Activated naive CD8-positive, alpha-beta T cell treated with anti-CD3 and anti-CD28 coated beads, Interleukin-2, amount 10 ng/mL, durations not matched to agents 7 days and 5 days (primary cell): ENCODE data around the gene KCNMB2. TPM values are rescaled to one million over a fixed set of nuclear protein-coding genes. Genes with fewer than 3 reads are reported as not detected.

Source experiments
- ATAC-seq: fragments of 150-1000 bp; cut with Tn5 transposase; one replicate; pipeline ENCODE4 v1.10.0; 2021; ENCODE audit warnings: low read depth, moderate library complexity
- POLR2A ChIA-PET: fragments of 350-600 bp; sonication (Branson Sonifier 250); formaldehyde crosslinking; loops from one replicate; lab custom pipeline; 2021; ENCODE audit warnings: antibody characterized with exemption; lab: Charles Lee
- DNase-seq: peaks from one replicate; pipeline ENCODE4 v3.0.0; 2021
- H3K27ac Mint-ChIP-seq: one replicate; pipeline ENCODE4 v1.8.0; 2022; ENCODE audit warnings: mild to moderate bottlenecking, mixed read lengths
- H3K27me3 Mint-ChIP-seq: one replicate; pipeline ENCODE4 v1.8.0; 2022; ENCODE audit warnings: mild to moderate bottlenecking, moderate library complexity, mixed read lengths
- H3K36me3 Mint-ChIP-seq: one replicate; pipeline ENCODE4 v1.8.0; 2021; ENCODE audit warnings: mild to moderate bottlenecking, mixed read lengths
- H3K4me1 Mint-ChIP-seq: one replicate; pipeline ENCODE4 v1.8.0; 2021; ENCODE audit warnings: mixed read lengths
- H3K4me3 Mint-ChIP-seq: one replicate; pipeline ENCODE4 v1.8.0; 2022; ENCODE audit warnings: mild to moderate bottlenecking, moderate library complexity, mixed read lengths
- H3K9me3 Mint-ChIP-seq: one replicate; pipeline ENCODE4 v1.8.0; 2021; ENCODE audit warnings: mixed read lengths
- total RNA-seq, 2 experiments: library from RNA; stranded (reverse); gene quantifications; one replicate each; pipeline ENCODE4 v1.2.3, GENCODE V29; 2021

The KCNMB2 gene
- total RNA-seq: not detected

DNA sequence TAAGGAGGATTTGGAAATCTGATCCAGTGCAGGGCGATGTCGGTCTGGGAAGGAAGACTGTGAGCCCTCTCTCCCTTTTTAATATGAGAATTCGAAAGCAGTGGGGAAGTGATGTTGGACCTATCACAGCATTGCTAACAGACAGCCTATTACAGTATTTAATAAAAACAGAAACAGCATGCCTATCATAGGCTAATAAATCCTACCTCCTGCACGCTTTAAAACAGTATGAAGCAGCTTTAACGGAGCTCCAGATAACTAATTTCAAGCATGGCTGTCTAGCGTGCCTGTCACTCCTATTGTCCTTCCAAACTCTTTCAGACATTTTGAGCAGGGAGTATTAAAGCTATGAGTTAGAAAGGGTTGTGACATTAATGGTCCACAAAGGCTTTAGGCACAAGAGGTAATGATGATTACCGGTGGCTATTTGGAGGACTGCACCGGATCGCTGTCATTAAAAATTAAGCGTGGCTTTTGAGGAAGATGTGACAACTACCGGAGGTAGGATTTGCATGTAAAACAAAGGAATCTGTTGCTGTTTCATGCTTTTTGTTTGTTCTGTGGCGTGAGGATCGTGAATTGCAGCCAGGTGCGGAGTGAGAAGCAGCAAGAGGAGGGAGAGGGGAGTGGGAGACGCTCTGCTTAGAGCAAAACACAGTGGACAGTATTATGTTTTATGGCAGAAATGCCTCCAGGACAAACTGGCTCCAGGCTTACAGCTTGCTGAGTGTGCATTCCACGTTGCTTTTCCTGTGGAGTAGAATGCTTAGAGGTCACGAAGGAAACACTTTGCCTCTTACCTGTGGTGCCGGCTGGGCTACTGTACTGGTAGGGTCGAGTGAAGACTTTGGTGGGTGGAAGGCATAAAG lies at the start of gene KCNMB2:
Gene KCNMB2, plus strand, starts transcription at position 226 of the 869 bp plus-strand sequence.
- Mint-ChIP-seq H3K27ac (no peak within 1 kb of the TSS), H3K36me3 (no peaks in the 10 kb centered on the region), H3K4me3 (no peak within 1 kb of the TSS), H3K4me1 (no peaks in the 10 kb centered on the region), H3K27me3 (peaks cover 23% of the 10 kb centered on the region), H3K9me3 (peaks cover under 1% of the 10 kb centered on the region)
- no peak for ATAC-seq
- no peak for DNase-seq
- POLR2A ChIA-PET: no interaction called here

DNA sequence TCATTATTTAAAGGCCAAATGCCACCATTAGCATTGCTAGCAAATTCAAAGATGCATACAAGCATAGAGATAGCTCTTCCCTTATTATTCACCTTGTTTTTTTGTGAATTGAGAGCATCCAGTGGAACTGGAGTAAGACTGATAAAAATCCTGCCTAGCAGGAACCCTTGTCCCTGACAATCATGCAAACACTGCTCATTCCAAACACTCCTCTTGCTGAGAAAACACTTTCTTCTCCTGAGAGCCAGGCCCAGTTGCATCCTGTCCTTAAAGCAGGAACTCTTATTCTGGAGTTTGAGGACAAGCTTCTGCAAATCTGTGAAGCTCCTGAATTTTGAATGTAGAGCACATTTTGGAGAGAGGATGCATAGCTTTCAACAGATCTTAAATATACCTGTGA lies 49.3 kb upstream of the KCNMB2 start:
- Mint-ChIP-seq H3K4me1 (no peaks in the 10 kb centered on the region), H3K27me3 (peaks cover 3% of the 10 kb centered on the region), H3K4me3 (no peak overlapping the region), H3K36me3 (no peaks in the 10 kb centered on the region), H3K27ac (no peak overlapping the region), H3K9me3 (no peaks in the 10 kb centered on the region)
- no peak for DNase-seq
- POLR2A ChIA-PET: no interaction called here
- ATAC-seq: no peak

DNA sequence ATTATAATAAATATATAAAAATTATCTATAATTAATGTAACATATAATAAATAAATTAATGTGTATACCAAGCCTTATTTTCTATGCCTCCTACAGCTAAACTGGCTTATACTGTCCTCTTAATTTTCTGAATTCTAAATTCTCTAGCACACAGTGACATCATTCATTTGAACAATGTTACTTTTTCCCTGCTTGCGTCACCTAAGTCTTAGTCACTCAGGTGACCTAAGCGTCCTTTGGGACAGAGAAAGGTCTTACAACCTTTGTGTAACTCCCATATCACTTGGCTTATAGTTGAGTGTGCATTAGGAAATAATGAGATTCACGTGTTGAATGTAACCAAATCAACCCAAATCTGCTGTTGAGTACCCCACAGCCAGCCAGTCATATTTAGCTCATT lies 48.5 kb upstream of the KCNMB2 start:
- Mint-ChIP-seq H3K27ac (no peak overlapping the region), H3K9me3 (no peaks in the 10 kb centered on the region), H3K4me3 (no peak overlapping the region), H3K27me3 (peaks cover 3% of the 10 kb centered on the region), H3K36me3 (no peaks in the 10 kb centered on the region), H3K4me1 (no peaks in the 10 kb centered on the region)
- no peak for ATAC-seq
- POLR2A ChIA-PET: no interaction called here
- no peak for DNase-seq

GRCh38 chr3:178491751-178492150 lies 44.5 kb upstream of the KCNMB2 start:
- POLR2A ChIA-PET: no interaction called here
- no peak for DNase-seq
- H3K27me3 Mint-ChIP-seq: no peaks in the 10 kb centered on the region
- no peaks in the 10 kb centered on the region for H3K36me3 Mint-ChIP-seq
- no peaks in the 10 kb centered on the region for H3K4me1 Mint-ChIP-seq
- no peak overlapping the region for H3K4me3 Mint-ChIP-seq
- H3K9me3 Mint-ChIP-seq: peaks cover 2% of the 10 kb centered on the region
- no peak overlapping the region for H3K27ac Mint-ChIP-seq
- no peak for ATAC-seq

DNA sequence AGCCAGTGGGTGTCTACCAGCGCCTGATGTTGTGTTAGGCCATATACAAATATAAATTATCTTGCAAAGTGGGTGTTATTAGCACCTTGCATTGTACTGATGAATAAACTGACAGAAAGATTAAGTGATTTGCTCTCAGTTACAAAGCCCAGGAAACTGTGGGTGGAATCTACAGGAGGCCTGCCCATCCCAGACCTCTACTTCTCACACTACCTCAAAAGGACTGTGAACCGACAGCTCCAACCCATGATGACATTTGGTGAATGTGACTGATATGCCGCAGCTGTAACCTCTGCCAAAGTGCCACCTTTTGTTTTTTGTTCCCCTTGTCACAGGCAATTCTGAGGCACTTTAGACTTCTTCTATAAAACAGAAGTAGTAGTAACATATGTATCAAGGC lies 43.7 kb upstream of the KCNMB2 start:
- no peaks in the 10 kb centered on the region for H3K27me3 Mint-ChIP-seq
- DNase-seq (no peak), ATAC-seq (no peak)
- no peak overlapping the region for H3K4me3 Mint-ChIP-seq
- no peak overlapping the region for H3K27ac Mint-ChIP-seq
- no peaks in the 10 kb centered on the region for H3K4me1 Mint-ChIP-seq
- no peaks in the 10 kb centered on the region for H3K36me3 Mint-ChIP-seq
- peaks cover 2% of the 10 kb centered on the region for H3K9me3 Mint-ChIP-seq
- POLR2A ChIA-PET: no interaction called here

GRCh38 chr3:178494386-178494785 lies 41.9 kb upstream of the KCNMB2 start:
- DNase-seq (no peak), ATAC-seq (no peak)
- no peak overlapping the region for H3K4me3 Mint-ChIP-seq
- no peak overlapping the region for H3K27ac Mint-ChIP-seq
- POLR2A ChIA-PET: no interaction called here
- no peaks in the 10 kb centered on the region for H3K27me3 Mint-ChIP-seq
- H3K4me1 Mint-ChIP-seq: no peaks in the 10 kb centered on the region
- H3K36me3 Mint-ChIP-seq: no peaks in the 10 kb centered on the region
- H3K9me3 Mint-ChIP-seq: peaks cover 4% of the 10 kb centered on the region

GRCh38 chr3:178496911-178497310 lies 39.3 kb upstream of the KCNMB2 start:
- Mint-ChIP-seq H3K4me3 (no peak overlapping the region), H3K9me3 (peaks cover 4% of the 10 kb centered on the region), H3K27ac (no peak overlapping the region), H3K36me3 (no peaks in the 10 kb centered on the region), H3K4me1 (no peaks in the 10 kb centered on the region), H3K27me3 (no peaks in the 10 kb centered on the region)
- ATAC-seq (no peak), DNase-seq (no peak)
- POLR2A ChIA-PET: no interaction called here

DNA sequence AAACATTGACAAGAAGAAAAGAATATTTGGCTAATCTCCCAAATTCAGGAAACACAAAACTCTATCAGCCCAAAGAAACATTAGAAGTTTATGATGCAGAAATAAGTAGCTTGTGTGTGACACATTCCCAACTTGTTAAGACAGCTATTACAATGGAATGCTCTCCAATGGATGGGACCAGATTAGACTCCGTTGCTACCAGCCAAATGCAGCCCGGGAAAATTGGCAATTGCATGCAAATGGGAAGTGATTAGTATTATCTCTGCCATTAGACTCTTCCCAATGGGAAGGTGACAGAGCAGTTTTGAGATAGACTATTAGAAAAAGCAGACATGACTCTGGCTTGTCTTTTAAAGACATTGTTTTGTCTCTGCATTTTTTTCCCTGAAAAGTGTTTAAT lies 37.4 kb upstream of the KCNMB2 start:
- Mint-ChIP-seq H3K4me1 (no peaks in the 10 kb centered on the region), H3K4me3 (no peak overlapping the region), H3K27me3 (no peaks in the 10 kb centered on the region), H3K27ac (no peak overlapping the region), H3K9me3 (peaks cover 4% of the 10 kb centered on the region), H3K36me3 (no peaks in the 10 kb centered on the region)
- ATAC-seq: no peak
- no peak for DNase-seq
- POLR2A ChIA-PET: no interaction called here

- POLR2A ChIA-PET: no interaction called here
- no peak overlapping the region for H3K27ac Mint-ChIP-seq
- peaks cover 3% of the 10 kb centered on the region for H3K9me3 Mint-ChIP-seq
- no peak for DNase-seq
- H3K36me3 Mint-ChIP-seq: no peaks in the 10 kb centered on the region
- H3K4me1 Mint-ChIP-seq: no peaks in the 10 kb centered on the region
- H3K27me3 Mint-ChIP-seq: no peaks in the 10 kb centered on the region
- no peak for ATAC-seq
- H3K4me3 Mint-ChIP-seq: no peak overlapping the region
Measured at GRCh38 chr3:178500631-178501030, 35.6 kb upstream of the KCNMB2 start.

DNA sequence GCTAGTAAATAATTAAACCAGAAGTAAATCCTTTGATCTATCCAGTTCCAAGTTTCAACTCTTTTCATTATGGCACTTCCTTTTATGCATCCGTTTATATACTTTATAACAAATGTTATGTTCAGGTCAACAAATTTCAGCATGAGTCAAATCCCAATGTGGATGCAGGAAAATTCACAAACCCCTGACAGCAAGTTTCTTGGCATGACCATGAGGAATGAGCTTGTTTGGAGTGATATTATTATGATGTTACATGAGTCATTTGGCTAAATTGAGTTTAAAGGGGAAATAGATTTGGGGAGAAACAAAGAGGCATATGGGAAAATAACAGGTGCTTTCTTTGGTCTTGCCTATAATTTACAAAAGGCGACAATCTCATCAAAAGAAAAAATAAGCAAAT lies 32.1 kb upstream of the KCNMB2 start:
- no peaks in the 10 kb centered on the region for H3K9me3 Mint-ChIP-seq
- DNase-seq (no peak), ATAC-seq (no peak)
- no peaks in the 10 kb centered on the region for H3K27me3 Mint-ChIP-seq
- no peaks in the 10 kb centered on the region for H3K4me1 Mint-ChIP-seq
- POLR2A ChIA-PET: no interaction called here
- no peak overlapping the region for H3K4me3 Mint-ChIP-seq
- H3K27ac Mint-ChIP-seq: no peak overlapping the region
- no peaks in the 10 kb centered on the region for H3K36me3 Mint-ChIP-seq

DNA sequence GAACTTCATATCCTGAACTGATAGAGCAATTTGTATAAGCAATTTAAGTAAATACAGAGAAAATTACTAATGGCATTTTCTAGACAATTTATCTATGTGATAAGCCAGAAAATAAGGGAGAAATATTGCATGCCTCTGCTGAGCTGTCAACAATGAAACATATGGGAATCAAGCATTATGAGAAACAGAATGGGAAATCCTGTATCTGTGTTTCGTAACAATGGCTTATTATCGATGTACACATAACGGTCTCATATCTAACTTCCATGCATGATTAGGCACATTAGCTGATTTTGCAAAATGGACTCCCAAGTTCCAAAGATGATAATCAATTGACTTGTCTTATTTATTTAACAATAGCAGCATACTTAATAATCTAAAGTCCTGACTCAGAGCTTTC lies 30.4 kb upstream of the KCNMB2 start:
- H3K4me1 Mint-ChIP-seq: no peaks in the 10 kb centered on the region
- no peak for DNase-seq
- no peak for ATAC-seq
- H3K27me3 Mint-ChIP-seq: no peaks in the 10 kb centered on the region
- H3K36me3 Mint-ChIP-seq: no peaks in the 10 kb centered on the region
- no peak overlapping the region for H3K4me3 Mint-ChIP-seq
- no peak overlapping the region for H3K27ac Mint-ChIP-seq
- no peaks in the 10 kb centered on the region for H3K9me3 Mint-ChIP-seq
- POLR2A ChIA-PET: no interaction called here

DNA sequence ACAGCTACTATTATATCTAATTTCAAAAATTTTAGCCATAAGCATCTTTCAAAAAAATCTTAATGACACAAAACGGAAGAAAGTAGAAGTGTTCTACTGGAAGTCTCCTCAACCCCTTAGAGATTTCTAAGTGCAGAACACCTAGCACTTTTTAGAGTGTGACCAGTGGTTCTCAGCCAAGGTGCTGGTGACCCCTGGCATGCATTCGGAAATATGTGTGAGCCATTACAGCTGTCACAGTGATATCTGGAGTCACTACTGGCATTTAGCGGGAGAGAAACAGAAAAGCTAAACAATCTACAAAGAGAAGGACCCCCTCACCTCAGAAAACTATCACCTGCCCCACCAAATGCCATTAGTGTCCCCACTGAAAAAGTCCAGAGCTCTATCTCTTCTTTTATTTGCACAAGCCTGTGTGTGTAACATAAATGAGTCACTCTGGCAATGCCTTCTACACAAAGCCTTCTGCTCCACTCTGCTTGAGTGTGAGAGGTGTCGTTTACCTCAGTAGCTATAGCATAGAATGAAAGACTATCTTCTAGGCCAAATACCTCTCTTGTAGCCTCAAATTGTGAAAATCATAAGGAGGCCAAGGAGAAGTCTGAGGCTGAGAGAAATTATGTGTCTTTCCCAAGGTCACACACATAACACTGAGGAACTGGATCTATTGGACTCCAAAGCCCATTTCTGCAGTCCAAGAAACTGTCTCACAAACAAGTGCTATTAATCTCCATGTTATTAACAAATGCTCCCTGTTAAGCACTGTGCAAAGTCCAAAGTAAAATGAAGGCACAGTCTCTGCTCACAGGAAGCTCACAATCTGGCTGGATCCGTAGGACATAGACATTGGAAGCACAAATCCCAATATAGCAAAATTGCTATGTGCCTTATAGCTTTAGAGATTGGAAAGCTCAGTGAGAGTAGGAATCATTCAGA lies 28.5 kb upstream of the KCNMB2 start:
- H3K4me1 Mint-ChIP-seq: no peaks in the 10 kb centered on the region
- H3K9me3 Mint-ChIP-seq: no peaks in the 10 kb centered on the region
- POLR2A ChIA-PET: no interaction called here
- H3K36me3 Mint-ChIP-seq: no peaks in the 10 kb centered on the region
- ATAC-seq (no peak), DNase-seq (no peak)
- no peak overlapping the region for H3K27ac Mint-ChIP-seq
- no peaks in the 10 kb centered on the region for H3K27me3 Mint-ChIP-seq
- H3K4me3 Mint-ChIP-seq: no peak overlapping the region

- no peak overlapping the region for H3K27ac Mint-ChIP-seq
- no peaks in the 10 kb centered on the region for H3K9me3 Mint-ChIP-seq
- no peaks in the 10 kb centered on the region for H3K36me3 Mint-ChIP-seq
- no peaks in the 10 kb centered on the region for H3K4me1 Mint-ChIP-seq
- no peak for ATAC-seq
- POLR2A ChIA-PET: no interaction called here
- no peak for DNase-seq
- no peaks in the 10 kb centered on the region for H3K27me3 Mint-ChIP-seq
- H3K4me3 Mint-ChIP-seq: no peak overlapping the region
Measured at GRCh38 chr3:178508443-178508825, 27.8 kb upstream of the KCNMB2 start.

DNA sequence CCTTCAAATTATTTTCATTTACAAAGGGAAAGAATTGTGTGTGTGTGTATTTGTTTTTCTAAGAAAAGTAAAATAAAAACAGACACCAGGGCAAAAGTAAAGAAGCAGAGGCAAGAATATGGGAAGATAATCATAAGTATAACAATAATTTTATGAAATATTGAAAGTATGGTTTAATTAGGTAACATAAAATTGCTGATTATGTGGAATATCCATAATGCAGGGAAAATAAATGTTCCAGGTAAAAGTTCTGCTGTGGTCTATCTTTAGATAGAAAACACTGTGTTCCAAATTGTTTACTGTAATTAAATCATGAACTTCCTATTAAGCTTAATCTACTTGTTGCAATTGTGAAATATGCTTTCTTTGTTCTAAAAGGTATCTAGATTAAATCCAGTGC lies 25.7 kb upstream of the KCNMB2 start:
- Mint-ChIP-seq H3K27ac (no peak overlapping the region), H3K27me3 (no peaks in the 10 kb centered on the region), H3K9me3 (no peaks in the 10 kb centered on the region), H3K4me3 (no peak overlapping the region), H3K36me3 (no peaks in the 10 kb centered on the region), H3K4me1 (no peaks in the 10 kb centered on the region)
- ATAC-seq: no peak
- no peak for DNase-seq
- POLR2A ChIA-PET: no interaction called here
